Nephron progenitor cell (in vitro differentiated cells): ENCODE data around the gene B3GNT8.

Source experiments
- DNase-seq: peaks from one replicate; pipeline ENCODE4 v3.0.0; 2021
- H3K27ac Mint-ChIP-seq: 2 replicates; pipeline ENCODE4 v1.8.0; 2021; ENCODE audit warnings: mild to moderate bottlenecking, moderate library complexity, mixed read lengths
- H3K27me3 Mint-ChIP-seq: 2 replicates; pipeline ENCODE4 v1.8.0; 2021; ENCODE audit warnings: mild to moderate bottlenecking, low read depth, mixed read lengths; ENCODE audit not compliant: poor library complexity
- H3K36me3 Mint-ChIP-seq: 2 replicates; pipeline ENCODE4 v1.8.0; 2021; ENCODE audit warnings: low read depth, mixed read lengths
- H3K4me1 Mint-ChIP-seq: 2 replicates; pipeline ENCODE4 v1.8.0; 2021; ENCODE audit warnings: mixed read lengths
- H3K4me3 Mint-ChIP-seq: 2 replicates; pipeline ENCODE4 v1.8.0; 2021; ENCODE audit warnings: mild to moderate bottlenecking, moderate library complexity, mixed read lengths
- H3K9me3 Mint-ChIP-seq: 2 replicates; pipeline ENCODE4 v1.8.0; 2021; ENCODE audit warnings: mild to moderate bottlenecking, moderate library complexity, mixed read lengths
- TF ChIP-seq, protein P1 (sequence below): fragments of 200-600 bp; sonication (generic); IDR thresholded peaks from 2 replicates; pipeline ENCODE4 v1.5.0; 2021; ENCODE audit warnings: antibody characterized with exemption

The B3GNT8 gene

DNA sequence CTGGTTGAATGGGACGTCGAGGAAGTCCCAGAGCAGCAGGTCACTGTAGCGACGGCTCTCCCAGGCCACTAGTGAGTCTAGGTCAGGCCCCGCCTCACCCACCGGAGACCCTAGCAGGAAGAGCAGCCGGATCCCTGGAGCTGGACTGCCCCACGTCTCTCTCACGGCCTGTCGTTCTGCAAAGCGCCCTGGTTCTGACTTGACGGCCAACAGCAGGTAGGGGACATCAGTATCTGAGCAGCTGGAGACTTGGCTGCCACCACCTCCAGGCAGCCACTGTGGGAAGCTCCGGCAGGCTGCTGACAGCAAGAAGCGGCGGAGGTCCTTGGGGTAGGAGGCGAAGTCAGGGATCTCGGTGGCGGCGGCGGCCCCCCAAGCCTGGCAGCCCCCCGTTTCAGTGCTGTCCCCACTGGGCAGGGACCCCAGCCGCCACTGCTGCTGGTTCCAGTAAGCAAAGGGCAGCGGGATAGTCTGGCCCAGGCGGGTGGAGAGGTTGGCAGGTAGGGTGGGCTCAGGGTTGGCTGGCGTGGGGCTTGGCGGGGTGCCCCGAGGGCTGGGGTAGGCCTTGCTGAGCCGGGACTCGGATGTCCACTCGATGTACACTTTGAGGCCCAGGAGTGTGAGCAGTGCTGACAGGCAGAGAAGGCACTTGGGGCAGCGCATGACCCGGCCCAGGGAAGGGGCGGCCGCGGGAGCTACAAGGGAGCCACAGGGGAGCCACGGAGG lies 895 bp downstream of the B3GNT8 start:
- Mint-ChIP-seq H3K27ac (peak overlapping the region; percentile 68), H3K9me3 (no peaks in the 10 kb centered on the region), H3K36me3 (peaks cover 13% of the 10 kb centered on the region), H3K4me3 (peak overlapping the region; percentile 85), H3K4me1 (peaks cover 41% of the 10 kb centered on the region), H3K27me3 (no peaks in the 10 kb centered on the region)
- DNase-seq, result no peak
- TF ChIP-seq, protein P1, sequence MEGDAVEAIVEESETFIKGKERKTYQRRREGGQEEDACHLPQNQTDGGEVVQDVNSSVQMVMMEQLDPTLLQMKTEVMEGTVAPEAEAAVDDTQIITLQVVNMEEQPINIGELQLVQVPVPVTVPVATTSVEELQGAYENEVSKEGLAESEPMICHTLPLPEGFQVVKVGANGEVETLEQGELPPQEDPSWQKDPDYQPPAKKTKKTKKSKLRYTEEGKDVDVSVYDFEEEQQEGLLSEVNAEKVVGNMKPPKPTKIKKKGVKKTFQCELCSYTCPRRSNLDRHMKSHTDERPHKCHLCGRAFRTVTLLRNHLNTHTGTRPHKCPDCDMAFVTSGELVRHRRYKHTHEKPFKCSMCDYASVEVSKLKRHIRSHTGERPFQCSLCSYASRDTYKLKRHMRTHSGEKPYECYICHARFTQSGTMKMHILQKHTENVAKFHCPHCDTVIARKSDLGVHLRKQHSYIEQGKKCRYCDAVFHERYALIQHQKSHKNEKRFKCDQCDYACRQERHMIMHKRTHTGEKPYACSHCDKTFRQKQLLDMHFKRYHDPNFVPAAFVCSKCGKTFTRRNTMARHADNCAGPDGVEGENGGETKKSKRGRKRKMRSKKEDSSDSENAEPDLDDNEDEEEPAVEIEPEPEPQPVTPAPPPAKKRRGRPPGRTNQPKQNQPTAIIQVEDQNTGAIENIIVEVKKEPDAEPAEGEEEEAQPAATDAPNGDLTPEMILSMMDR, result no peak

DNA sequence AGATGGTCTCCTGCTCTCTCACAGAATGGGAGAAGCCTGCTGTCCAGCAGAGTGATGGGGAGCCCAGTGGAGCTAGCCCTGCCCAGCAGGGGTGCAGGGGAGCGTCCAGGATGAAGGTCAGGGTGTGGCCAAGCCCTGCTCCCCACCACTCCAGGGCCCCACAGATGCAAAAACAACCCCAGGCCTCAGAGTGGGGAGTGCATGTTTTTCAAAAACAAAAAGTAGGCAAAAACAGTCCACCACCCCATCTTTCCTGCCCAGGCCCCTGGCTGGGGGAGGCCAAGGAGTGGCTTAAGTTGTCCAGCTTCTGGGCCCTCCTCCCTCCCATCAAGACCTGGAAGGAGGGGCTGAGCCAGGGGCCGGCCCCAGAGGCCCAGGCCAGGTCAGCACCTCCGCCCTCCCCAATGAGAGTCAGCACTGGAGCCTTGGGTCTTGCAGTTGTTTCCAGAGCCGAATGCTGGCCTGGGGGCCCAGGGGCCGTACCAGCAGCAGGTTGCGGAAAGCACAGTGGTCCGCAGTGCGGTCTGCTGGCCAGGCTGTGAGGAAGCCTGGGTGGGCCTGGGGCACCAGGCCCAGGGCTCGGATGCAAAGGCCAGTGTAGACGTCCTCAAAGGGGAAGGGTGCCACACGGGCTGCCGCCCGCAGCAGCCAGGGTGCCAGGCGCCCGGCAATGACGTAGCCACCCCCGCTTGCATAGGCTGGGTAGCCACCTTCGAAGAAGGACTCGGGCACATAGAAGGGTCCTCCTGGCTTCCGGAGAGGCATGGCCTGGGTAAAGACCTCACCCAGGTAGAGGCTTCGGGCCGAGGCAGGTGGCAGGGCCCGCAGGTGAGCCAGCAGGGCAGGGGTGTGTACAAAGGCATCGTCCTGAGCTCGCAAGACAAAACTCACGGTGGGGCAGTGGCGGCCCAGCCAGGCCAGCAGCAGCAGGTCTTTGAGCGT lies 1.7 kb downstream of the B3GNT8 start:
- no peak for DNase-seq
- H3K9me3 Mint-ChIP-seq, result no peaks in the 10 kb centered on the region
- H3K27me3 Mint-ChIP-seq, result no peaks in the 10 kb centered on the region
- TF ChIP-seq, protein P1, result no peak
- no peak overlapping the region for H3K27ac Mint-ChIP-seq
- H3K4me1 Mint-ChIP-seq, result peaks cover 35% of the 10 kb centered on the region
- H3K36me3 Mint-ChIP-seq, result peaks cover 12% of the 10 kb centered on the region
- H3K4me3 Mint-ChIP-seq, result peak overlapping the region; percentile 45

DNA sequence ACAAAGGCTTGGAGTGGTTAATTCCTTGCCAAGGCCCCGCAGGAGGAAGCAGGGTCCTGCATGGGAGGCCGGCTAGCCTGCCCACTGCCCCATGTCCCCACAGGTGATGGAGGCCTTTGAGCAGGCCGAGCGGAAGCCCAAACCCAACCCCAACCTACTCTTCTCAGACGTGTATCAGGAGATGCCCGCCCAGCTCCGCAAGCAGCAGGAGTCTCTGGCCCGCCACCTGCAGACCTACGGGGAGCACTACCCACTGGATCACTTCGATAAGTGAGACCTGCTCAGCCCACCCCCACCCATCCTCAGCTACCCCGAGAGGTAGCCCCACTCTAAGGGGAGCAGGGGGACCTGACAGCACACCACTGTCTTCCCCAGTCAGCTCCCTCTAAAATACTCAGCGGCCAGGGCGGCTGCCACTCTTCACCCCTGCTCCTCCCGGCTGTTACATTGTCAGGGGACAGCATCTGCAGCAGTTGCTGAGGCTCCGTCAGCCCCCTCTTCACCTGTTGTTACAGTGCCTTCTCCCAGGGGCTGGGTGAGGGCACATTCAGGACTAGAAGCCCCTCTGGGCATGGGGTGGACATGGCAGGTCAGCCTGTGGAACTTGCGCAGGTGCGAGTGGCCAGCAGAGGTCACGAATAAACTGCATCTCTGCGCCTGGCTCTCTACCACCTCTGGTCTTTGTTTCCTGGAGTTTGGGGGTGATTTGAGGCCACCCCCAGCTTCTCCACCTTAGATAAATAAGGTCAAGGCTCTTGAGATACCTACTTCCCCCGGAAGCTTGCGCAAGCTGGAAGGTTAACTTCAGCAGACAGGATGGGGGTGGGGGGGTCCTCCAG lies 2.6 kb downstream of the B3GNT8 start:
- TF ChIP-seq, protein P1, result no peak
- no peaks in the 10 kb centered on the region for H3K27me3 Mint-ChIP-seq
- H3K4me1 Mint-ChIP-seq, result peaks cover 35% of the 10 kb centered on the region
- no peak overlapping the region for H3K4me3 Mint-ChIP-seq
- no peaks in the 10 kb centered on the region for H3K9me3 Mint-ChIP-seq
- peaks cover 18% of the 10 kb centered on the region for H3K36me3 Mint-ChIP-seq
- H3K27ac Mint-ChIP-seq, result no peak overlapping the region
- DNase-seq, result no peak

DNA sequence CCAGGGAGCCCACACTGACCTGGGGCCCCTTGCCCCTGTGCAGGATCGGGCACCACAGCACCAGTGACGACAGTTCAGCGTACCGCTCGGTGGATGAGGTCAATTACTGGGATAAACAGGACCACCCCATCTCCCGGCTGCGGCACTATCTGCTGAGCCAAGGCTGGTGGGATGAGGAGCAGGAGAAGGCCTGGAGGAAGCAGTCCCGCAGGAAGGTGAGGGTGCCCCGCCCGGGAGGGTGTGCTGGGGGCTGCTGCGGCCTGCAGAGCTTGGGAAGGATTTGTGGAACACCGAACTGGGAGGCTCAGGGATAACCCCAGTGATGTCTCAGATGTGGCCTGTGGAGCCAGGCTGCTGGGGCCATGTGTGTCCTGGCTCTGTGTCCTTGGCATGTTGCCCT lies 4.2 kb downstream of the B3GNT8 start:
- Mint-ChIP-seq H3K27ac (no peak overlapping the region), H3K4me1 (peaks cover 20% of the 10 kb centered on the region), H3K36me3 (peaks cover 32% of the 10 kb centered on the region), H3K9me3 (no peaks in the 10 kb centered on the region), H3K4me3 (no peak overlapping the region), H3K27me3 (no peaks in the 10 kb centered on the region)
- TF ChIP-seq, protein P1, result no peak
- DNase-seq, result no peak

DNA sequence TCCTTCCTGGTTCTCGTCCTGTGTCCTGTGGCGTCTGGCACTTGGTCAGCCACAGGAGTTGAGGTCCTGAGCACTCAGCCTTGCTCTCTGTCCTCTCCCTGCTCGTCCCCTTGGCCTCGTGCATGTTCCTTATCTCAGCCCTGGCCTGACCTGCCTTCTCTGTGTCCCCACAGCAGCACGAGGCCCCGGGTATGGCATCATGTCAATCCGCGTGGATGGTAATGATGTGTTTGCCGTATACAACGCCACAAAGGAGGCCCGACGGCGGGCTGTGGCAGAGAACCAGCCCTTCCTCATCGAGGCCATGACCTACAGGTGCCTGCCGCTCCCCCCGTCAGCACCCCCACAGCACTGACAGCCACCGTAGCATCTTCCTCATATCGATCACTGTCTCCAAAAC lies 4.7 kb downstream of the B3GNT8 start:
- H3K36me3 Mint-ChIP-seq, result peaks cover 36% of the 10 kb centered on the region
- TF ChIP-seq, protein P1, result no peak
- H3K27me3 Mint-ChIP-seq, result no peaks in the 10 kb centered on the region

More for the DNA sequence above, 4.7 kb downstream of the B3GNT8 start:
- Mint-ChIP-seq H3K4me1 (peaks cover 15% of the 10 kb centered on the region), H3K27ac (no peak overlapping the region), H3K9me3 (no peaks in the 10 kb centered on the region), H3K4me3 (no peak overlapping the region)
- no peak for DNase-seq
